Measurements from ENCODE around the gene MOB3C.

Gene MOB3C

DNA sequence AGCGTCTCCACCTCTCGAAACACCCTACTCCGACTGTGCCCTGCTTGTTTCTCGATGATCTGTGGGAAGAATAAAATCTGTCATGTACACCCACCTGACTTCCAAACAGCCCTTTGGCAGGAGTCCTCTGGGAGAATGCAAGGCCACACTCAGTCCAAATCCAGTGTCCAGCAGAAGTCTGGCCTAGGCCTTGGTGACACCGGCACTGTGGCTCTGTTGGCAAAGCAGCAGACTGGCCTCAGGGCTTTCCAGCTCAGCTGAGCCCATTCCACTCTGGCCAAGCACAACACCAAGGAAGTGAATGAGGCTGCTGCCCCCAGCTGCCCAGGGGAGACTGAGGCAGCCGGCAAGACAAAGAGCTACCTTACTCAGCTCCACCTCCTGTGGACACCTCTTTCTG lies 40.0 kb downstream of the MOB3C start:
- DNase-seq (ENCODE audit: low spot score): no peak

DNA sequence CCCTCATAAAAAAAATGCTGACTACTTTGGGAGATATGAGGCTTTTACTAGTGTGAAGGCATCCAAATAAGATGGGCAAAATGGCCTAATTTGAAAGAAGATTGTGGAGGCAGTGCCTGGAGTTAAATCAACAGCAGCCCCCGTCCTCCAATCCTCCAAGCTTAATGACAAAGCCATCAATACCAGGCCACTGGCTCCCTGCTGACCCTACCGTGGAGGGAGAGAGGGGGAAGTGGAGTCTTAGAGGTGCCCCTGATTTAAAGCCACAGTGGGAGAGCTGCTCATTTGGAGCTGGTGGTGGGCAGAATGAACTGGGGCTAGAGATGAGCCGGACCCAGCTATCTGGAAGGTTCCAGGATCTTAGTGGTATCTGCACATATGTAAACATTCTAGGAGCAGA lies 40.8 kb downstream of the MOB3C start:
- no peak for DNase-seq (ENCODE audit: low spot score)

DNA sequence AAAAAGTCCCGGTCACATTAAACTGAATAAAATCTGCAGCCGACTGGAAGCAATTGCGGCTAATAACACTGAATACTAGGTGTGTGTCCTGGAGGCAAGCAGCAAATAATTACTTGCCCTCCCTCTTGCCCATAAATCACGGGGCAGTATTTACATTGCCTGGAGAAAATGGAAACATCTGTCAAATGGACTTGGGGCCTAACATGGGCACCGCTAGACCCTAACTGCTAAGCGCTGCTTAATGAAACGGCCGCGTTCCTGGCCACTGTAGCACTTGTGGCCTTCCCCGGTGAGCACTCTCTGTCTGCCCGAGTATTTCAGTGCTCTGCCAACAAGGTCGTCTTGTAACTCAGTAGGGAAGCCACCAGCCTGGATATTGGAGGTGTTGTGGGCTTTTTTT lies 41.3 kb downstream of the MOB3C start:
- DNase-seq (ENCODE audit: low spot score): no peak

DNA sequence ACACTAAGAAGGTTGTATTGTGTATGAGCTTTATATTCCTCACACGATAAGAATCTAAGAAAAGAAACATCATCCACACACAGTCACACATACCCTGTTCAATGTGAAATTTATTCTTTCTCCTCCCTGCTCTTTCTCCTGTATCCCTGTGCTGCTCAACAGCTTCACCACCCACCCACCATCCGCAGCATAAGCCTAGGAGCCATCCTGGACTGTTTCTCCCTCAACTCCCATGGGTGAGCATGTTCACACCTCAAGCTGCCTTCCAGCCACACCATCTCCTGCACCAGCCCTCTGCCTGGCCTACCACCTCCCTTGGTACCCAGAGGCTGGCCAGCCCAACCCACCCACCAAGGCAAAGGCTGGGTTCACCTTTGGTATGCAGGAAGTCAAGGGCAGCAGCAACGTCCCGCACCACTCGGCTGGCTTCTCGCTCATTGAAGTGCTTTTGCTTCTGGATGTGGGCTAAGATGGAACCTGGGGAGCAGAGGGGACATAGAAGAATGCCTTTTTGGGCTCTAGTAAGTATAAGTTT lies 44.9 kb downstream of the MOB3C start:
- DNase-seq (ENCODE audit: low spot score): no peak

DNA sequence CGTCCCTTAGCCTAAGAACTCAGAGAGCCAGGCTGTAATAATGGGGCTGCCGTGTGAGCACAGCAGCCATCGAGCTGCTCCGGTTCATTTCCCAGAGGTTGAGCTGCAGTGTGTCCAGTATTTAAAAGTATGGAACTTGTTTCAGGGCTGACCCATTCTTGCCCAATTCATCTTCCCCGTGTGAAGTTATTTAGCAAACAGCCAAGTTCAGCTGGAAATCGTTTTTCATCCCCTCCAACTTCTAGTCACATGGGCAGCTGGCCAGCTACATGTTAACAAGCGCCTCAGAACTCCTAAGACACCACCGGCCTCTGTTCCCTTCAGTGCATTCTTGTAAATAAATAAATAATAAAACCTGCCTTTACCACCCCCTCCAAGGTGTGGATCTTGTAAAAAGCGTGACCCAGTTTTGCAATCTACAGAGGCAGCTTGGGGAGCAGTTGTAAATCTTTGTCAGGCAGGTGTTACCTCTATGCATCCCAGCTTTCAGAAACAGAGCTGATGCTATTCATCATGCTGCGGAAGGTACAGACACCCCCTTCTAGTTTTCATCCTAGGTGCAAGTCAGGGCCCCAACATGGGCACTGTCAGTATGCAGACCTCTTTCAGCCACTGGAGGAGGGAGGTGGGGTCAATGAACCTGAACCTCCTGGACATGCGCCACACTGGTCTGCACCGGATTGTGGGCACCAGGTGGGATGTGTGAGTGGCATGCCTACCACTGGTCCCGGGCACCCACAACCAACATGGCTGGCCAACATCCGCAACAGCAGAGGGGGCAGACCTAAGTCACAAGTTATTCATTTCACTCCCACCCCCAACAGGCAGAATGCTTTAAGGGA lies 46.5 kb downstream of the MOB3C start:
- DNase-seq (ENCODE audit: low spot score): no peak

DNA sequence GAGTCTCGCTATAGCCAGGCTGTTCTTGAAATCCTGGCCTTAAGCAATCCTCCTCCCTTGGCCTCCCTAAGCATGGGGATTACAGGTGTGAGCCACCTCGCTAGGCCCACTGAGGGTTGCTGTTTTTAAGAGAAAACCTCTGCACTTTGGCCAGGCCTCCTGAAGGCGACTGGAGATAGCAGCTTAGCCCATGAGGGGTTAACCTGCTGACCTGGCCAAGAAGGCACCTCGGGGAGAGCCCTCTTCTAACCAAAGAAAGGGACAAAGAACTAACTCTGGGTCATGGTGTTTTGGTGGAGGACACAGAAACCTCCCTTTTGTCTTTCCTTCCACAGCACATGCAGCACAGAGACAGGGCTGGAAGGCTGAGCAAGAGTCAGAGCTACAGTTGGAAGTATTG lies 47.5 kb downstream of the MOB3C start:
- no peak for DNase-seq (ENCODE audit: low spot score)

DNA sequence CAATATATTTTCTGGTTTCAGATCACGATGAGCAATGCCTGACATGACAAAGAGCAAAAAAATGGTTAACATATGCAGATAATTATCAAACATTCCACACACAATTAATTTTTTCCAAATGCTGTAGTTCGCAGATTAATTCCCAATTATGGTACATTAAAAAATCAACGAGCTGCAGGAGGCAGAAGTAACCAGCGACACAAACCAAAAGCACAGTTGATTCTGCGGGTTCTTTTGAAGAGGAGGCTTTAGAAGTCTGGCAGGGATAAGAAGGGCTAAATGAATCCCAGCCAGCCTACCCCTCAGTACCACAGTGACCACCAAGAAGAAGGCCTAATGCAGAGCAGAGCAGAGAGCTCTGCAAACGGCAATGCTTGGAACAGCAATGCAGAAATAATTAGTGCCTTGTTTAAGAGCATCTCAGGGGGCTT lies 48.1 kb downstream of the MOB3C start:
- no peak for DNase-seq (ENCODE audit: low spot score)

- no peak for DNase-seq (ENCODE audit: low spot score)
Measured at GRCh38 chr1:46563341-46563740, 53.3 kb downstream of the MOB3C start.

DNA sequence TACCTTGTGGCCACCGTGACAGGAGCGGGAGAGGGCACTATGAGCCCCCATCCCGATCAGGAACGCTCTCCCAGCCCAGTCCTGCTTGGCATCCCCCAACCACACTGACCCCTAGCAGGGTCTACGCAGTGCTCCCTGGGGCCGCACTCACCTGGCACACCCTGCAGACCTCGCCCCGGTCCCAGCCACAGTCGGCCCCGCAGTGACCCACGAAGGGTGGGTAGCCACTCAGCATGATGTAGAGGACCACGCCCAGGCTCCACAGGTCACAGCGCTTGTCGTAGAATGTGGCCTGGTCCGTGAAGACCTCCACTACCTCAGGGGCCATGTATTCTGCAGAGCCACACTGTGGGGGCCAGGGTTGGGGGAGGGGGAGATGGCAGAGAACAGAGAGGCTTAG lies 54.1 kb downstream of the MOB3C start:
- DNase-seq (ENCODE audit: low spot score): no peak

DNA sequence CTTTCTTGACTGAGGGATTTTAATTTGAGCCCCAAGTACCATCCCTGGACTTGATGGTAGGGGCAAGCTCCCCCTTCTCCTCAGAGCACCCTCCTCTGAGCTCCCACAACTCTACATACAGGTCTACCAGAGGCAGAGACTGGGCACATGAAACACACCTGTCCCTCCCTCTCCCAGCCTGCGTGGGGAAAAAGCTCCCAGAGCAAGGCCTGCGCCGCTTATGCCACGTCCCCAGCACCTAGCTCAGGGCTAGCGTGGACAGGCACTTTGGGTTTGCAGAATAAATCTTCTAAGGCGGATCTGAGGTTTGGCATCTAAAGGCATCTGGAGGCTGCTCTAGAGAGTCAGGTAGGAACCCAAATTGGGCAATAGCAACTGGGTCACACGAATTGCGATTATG lies 57.6 kb downstream of the MOB3C start:
- DNase-seq (ENCODE audit: low spot score): no peak

- peak; percentile 38 for DNase-seq (ENCODE audit: low spot score)
Measured at GRCh38 chr1:46558141-46558963, 58.3 kb downstream of the MOB3C start.
